HG03432 (cell line): ENCODE measurements around the gene ZNF423.

Source experiments
- ATAC-seq: cut with Tn5 transposase; IDR thresholded peaks from one replicate; pipeline ENCODE4 v1.9.1; 2021; ENCODE audit warnings: mild to moderate bottlenecking, moderate library complexity; ENCODE audit not compliant: unreplicated experiment

Gene ZNF423

GRCh38 chr16:49672753-49673152, 183.2 kb downstream of the ZNF423 start:
- ATAC-seq: no peak

- no peak for ATAC-seq
These were observed 184.6 kb downstream of the ZNF423 start for GRCh38 chr16:49671333-49671732.

- no peak for ATAC-seq
These were observed 185.3 kb downstream of the ZNF423 start for GRCh38 chr16:49670627-49671026.

- no peak for ATAC-seq
These were observed 190.3 kb downstream of the ZNF423 start for GRCh38 chr16:49665482-49666230.

GRCh38 chr16:49664221-49665215, 191.4 kb downstream of the ZNF423 start:
- ATAC-seq: no peak

- ATAC-seq: no peak
These were observed 192.5 kb downstream of the ZNF423 start for GRCh38 chr16:49663081-49664065.

- ATAC-seq: no peak
These were observed 193.3 kb downstream of the ZNF423 start for GRCh38 chr16:49662569-49662968.

GRCh38 chr16:49661465-49662187, 194.3 kb downstream of the ZNF423 start:
- ATAC-seq: no peak

GRCh38 chr16:49660626-49661025, 195.3 kb downstream of the ZNF423 start:
- ATAC-seq: no peak

GRCh38 chr16:49659356-49659755, 196.6 kb downstream of the ZNF423 start:
- no peak for ATAC-seq

GRCh38 chr16:49658531-49658930, 197.4 kb downstream of the ZNF423 start:
- ATAC-seq: no peak

GRCh38 chr16:49657736-49658465, 198.0 kb downstream of the ZNF423 start:
- ATAC-seq: no peak

GRCh38 chr16:49654425-49654824, 201.5 kb downstream of the ZNF423 start:
- no peak for ATAC-seq

GRCh38 chr16:49653577-49653976, 202.3 kb downstream of the ZNF423 start:
- ATAC-seq: no peak

GRCh38 chr16:49653173-49653570, 202.7 kb downstream of the ZNF423 start:
- no peak for ATAC-seq

GRCh38 chr16:49652456-49653172, 203.3 kb downstream of the ZNF423 start:
- ATAC-seq: no peak

- ATAC-seq: no peak
These were observed 203.9 kb downstream of the ZNF423 start for GRCh38 chr16:49651996-49652395.

- no peak for ATAC-seq
These were observed 204.7 kb downstream of the ZNF423 start for GRCh38 chr16:49651226-49651625.

- no peak for ATAC-seq
These were observed 205.3 kb downstream of the ZNF423 start for GRCh38 chr16:49650603-49651002.
